GM19455 (cell line): ENCODE data around the gene PDZRN4.

ENCODE experiments used
- ATAC-seq: cut with Tn5 transposase; IDR thresholded peaks from one replicate; pipeline ENCODE4 v1.9.1; 2021; ENCODE audit not compliant: unreplicated experiment

Gene PDZRN4

DNA sequence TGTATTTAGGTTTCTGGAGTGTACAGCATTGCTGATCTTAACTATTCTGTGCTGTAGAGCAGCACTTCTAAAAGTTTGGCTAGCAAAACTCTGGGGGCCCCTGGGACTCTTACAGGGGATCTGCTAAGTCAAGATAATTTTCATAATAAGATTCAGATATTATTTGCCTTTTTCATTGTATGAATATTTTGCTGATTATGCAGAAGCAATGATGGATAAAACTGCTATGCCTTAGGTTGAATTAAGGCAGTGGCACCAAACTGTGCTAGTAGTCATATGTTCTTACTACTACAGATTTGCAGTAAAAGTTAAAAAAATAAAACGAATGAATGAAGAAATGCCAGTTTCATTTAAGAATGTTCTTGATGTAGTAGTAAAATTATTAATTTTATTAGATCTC lies 160.1 kb downstream of the PDZRN4 start:
- ATAC-seq = no peak

DNA sequence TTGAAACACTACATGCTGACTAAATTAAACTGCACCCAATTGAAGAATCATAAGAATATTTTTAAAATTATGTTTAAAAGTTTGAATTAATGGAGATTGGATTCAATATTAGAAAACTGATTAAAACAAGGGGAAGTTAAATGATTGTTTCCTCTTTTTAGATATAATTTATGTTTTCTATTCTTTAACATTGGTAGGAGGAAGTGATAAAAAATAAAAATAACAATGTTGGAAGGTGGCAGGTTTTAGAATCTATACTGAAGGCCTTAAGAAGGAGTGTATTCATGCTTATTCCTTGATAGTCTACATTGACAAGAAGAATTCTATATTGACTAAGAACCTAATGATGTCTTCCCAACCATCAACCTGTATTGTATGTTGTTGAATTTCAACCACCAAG lies 168.1 kb downstream of the PDZRN4 start:
- ATAC-seq = no peak

DNA sequence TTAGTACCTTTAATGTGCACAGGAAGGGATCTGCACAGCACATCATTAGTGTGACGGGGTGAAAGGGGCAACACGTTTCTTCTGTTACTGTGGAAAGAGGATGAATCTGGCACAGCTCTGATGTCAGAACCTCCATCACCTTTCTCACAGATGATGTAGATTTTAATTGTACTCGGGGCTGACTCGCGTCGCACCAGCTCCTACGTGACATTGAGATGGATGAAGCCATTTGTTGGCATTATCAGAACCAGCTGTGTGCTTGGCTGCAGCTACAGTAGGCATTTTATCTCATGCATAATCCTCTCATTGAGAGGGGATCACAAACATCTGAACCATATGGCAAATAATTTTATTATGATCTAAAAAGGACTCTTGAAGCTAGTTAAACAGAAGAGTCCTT lies 173.6 kb downstream of the PDZRN4 start:
- no peak for ATAC-seq

DNA sequence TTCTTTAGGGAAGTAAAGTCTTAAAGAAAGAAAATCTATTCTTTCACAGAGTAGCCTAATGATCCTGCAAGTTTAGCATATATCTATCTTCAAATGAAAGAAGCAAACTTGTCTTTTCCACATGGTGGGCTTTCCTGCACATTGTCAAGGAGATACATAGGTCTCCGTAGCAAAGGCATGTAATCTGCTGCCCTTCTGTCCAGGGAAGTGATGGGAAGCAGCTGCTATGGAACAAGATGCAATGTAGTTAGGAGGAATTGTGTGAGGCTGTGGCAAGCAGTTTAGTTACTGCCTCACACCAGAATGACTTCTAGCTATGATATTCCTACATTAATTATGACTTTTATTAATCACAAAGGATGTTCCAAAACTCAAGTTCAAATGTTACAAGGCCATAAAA lies 174.4 kb downstream of the PDZRN4 start:
- no peak for ATAC-seq

DNA sequence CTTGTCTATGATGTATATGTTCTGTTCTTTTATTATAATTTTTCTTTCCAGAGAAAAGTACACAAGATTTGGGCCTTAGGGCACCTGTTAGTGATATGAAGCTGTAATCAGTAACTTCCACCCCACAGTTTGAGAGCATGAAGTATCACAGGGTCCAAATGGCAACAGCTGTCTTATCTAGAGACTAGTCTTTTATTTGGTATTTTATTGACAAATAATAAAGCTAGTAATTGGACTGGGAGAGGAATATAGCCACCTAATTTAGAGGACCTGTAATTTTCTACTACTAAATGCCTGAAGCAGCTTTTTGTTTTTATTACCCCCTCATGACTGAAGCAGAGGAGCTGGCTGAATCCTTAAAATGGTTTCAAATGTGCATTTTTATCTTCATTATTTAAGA lies 174.8 kb downstream of the PDZRN4 start:
- no peak for ATAC-seq

DNA sequence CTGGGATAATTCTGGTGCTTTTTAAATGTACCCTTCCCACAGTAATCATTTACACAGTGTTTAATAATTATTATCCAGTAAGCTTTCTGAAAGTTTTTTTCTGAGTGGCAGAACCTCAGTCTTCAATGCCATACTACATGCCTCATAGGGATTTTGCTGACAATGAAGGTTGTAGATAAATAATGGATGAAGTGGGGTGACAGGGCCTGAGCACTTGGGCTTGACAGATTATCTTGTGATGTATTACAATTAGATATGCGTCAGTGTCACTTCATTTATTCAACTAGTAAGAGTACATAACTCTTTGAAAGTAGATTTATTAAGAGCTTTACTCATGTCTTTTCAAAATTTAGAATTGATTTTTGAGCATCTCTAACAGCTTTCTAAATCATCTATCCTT lies 176.1 kb downstream of the PDZRN4 start:
- no peak for ATAC-seq

DNA sequence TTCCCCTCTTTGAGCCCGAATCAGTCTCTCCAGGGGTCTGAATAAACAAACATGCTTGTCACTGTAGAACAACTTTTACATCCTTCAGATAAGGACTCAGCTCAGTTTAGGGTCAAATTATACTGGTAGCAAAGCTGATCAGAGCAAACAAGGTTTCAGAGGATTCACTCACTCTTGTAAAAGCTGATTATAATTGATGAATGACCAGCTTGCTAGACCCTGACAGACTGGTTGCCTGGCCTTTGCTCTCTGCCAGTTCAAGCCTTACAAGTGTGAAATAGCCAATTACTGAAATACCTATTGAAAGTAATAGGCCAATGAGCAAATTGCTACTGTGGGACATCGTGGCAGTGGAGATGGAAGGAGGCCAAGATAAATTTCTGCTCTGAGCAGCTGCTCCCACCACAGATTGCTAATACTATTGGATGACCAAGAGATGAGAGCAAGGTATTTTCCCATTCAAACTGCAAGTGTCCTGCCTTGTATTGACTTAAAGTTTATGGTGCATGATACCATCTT lies 177.6 kb downstream of the PDZRN4 start:
- no peak for ATAC-seq

DNA sequence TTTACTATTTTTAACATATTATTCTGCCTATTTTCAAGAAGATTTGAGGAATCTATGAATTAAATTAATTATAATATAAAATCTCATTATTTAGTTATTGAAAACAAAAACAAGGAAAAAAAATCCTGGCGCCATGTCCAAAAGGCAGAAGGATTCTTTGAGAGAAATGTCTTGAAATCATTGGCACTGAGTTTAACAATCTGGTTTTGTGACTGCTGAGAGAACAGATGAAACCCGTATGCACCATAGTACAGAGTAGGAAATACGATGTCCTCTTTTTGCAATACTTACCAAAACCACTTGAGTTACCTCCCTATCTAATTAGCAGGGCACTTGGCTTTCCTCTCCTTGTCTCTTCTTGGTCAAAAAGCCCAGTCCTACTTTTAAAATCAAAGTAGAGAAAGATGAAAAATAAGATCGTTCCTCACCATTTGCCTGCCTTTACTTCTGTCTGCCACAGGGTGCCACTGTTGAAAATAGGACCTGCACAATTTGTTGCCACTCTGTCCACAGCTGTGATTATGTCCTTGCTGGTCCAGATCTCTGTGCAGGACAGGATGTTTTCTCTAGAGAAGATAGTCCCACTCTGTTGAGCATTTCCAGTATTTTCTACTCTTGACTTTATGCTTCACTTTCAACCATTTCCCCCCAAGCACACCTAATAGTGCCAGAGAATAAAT lies 179.7 kb downstream of the PDZRN4 start:
- ATAC-seq = no peak

DNA sequence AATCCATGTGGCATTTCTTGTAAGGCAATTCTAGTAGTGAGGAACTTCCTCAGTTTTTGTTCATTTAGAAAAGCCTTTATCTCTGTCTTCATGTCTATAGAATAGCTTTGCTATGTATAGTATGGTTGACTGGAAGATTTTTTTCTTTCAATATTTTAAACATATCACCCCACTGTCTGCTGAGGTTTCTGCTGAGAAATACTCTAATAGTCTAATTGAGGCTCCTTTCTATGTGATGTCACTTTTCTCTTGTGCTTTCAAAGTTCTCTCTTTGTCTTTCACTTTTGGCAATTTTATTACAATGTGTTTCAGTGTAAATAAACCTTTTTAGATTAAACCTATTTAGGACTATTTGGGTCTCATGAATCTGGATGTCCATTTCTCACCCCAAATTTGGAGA lies 192.8 kb downstream of the PDZRN4 start:
- ATAC-seq = no peak

DNA sequence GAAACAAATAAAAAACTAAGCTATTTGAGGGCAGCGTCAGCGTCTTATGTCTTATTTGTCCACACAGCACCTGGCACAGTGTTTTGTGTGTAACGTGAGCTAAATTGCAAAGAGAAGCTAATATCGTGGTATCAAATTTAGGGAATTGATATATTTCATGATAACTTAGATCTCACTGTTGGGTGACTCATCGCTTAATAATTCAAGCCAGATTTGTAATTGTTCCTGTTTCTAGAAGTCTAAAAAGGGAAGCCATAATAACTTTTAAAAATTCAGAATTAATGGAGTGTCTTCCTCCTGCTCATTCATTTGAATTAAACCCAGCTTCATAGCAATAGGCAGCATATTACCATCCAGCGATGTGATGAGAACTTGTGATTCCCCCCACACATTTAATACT lies 214.7 kb downstream of the PDZRN4 start:
- ATAC-seq = no peak

DNA sequence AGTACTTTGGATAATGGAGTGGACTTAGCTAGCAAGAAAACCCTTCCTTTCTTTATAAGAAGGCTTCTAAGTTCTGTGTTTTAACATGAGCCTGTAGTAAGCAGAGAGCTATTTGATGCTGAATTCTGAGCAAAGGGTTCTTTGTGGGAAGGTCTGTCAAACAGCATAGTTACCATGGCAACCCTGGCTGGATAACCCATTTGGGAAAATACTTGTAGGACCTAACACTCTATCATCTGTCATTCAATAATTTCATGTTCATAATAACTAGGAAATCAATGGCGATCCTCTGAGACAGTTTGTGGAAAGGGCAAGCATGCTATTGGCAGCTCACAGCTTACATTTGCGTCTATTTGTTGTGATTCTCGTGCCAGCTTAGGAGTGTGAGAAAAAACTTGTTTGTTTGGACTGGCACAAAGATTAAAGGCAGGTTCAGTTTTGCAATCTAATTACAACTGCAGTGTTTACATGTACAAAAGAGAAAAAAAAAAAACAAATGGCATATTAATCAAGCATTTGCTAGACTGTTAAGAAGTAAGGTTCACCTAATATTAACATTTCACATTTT lies 219.2 kb downstream of the PDZRN4 start:
- ATAC-seq = no peak

DNA sequence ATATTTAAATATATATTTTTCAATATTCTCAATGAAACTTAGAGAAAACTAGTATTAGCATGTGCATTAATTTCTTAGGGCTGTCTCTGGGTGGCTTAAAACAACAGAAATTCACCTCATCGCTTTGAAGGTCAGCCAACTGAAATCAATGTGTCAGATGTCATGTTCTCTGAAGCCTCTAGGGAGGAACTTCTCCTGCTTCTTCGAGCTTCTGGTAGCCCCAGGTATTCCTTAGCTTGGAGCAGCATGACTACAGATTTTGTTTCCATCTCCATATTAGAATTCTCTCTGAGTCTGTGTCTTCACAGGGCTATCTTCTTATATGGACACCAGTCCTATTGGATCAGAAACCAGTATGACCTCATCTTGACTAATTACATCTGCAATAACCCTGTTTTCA lies 221.5 kb downstream of the PDZRN4 start:
- ATAC-seq = no peak

DNA sequence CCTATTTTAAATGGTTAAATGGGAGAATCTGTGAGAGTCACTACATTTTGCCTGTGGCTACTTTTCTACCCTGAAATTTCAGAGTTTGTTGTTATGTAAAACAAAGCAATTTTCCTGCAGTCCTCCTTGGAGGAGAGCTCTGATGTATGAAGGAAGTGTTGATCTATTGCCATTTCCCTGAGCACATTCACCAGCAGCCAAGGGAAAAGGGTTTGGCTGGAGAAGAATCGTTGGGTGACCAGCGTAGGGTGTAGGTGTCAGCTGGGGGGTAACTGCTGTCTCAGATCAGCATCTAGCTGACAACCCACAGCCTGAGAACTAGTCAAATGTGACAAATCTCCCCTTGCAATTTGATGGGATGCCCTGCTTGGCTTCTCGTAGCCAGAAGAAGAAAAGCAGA lies 230.5 kb downstream of the PDZRN4 start:
- no peak for ATAC-seq

DNA sequence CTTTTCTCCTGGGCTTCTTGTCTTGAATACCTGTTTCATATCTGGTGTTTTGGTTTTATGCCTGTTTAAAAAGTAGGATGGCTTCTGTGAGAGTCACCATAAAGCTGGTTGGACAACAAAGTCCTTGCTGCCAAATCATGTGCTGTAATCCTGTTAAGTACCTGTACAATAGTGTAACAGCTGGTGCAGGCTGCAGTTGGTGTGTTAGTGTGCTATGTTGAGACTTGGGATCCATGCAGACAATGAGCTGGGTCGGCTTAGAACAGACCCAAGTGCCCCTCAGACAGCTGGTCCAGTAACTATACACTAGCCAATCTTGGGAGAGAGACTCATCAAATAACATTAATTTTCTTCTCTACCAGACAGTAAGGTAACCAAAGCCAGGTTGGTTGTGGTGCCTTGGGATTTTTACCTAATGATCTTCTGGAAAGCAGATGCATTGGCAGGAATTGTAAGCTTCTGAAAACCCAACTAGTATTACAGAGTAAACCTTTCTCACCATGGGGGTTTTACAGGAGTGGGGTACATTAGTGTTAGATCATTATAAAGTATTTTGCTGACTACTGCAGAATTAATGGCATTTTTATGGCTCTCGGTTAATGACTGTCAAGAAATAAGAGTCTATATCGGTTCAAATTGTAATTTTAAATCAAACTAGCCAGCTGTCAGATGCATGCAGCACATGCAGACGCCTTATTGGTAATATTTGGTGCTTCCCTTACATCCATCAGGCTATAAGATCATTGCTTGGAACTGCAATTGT lies 231.2 kb downstream of the PDZRN4 start:
- ATAC-seq = no peak

DNA sequence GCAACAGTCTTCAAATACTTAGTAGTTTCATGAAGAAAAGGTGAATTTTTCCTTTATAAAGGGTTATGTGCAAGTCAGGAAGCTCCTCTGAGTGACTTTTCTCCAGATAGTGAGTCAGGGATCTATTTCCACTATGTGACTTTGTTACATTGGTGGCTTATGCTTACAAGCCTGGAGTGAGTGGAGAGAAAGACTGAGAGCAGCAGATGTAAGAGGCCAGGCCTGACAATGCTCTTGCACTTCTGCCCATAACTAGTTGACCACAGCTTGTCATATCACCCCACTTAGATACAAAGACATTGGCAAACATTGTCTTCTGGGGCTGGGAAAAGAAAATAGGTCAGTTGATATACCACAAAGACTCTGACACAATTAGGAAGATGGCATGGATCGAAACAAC lies 236.5 kb downstream of the PDZRN4 start:
- no peak for ATAC-seq

DNA sequence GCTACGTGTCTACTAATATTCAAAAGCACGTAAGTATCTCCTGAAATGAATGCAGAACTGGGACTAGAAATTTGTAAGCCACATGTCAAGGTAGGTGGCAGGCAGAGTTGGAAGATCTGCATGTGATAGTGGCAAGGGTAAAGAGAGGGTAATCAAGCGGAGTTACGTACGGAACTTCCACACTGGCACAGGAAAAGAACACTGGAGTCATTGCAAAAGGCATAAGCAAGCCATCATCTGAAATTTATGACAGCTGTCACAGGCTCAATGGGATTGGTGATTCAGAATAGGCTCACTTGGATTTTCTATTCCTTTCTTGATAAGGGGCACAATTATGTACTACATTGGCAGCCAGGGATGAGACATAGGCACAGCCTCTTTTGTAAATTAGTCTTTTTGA lies 245.3 kb downstream of the PDZRN4 start:
- no peak for ATAC-seq

DNA sequence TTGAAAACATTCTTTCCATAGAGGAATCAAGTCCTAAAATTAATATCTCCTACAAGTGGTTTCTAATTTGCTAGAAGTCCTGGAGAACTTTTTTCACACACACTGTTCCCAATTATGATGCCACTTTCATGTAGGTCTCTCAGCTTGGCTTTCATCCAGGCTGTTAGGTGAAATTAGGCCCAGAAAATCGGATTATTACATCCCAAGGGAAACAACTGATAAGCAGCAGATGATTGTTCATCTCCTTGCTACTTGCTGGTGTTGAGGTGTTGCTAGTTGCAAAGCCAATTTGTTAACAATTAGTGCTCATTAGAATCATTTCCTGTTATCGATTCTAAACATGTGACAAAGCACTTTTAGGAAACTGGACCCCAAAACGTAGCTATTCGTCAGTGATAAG lies 248.0 kb downstream of the PDZRN4 start:
- no peak for ATAC-seq

DNA sequence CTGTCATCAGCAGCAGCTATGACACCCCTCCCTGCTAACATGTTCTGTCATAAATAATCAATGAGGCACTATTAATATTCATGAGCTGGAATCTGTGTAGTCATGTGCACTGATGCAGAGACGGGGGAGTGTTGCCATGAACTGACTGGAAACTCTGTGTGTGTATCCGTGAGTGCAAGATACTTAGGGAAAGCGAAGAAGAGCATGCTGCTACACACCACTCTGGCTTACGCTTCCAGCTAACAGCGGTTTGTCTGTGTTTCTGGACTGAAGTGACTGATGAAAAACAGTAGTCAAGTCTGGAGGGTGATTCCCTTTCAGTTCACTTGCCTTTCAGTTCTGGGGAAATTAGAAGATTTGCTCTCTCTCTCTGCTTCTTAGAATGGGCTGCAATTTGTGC lies 249.4 kb downstream of the PDZRN4 start:
- ATAC-seq = no peak

DNA sequence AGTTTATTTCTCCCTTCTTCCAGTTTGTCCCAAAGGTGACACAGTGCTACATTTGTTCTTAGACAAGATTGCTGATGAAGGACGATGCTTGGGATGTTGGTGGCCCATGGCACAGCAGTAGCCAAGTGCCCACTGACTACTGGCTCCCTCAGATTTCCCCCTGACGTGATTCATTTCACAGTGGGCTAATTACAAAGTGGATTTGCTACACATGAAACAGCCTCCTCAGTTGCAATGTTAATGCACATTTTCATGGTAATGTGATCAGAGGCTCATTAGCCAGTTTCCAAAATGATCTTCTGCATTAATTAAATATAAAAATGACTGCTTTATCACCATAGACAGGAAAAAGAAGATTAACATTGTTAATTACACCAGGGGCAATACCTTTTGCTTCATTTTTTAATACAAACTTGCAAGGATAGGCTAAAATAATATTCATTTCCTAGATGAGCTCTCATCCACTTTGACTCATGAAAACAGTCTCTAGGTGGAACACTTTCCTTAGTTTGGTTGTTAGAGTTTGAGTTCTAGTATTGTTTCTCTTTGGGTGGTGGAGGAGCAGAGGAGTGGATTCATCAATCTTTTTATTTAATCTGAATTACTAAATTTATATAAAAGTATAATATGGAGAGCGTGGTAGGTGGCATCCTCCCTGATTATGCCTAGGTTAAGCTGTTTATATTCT lies 250.9 kb downstream of the PDZRN4 start:
- no peak for ATAC-seq

DNA sequence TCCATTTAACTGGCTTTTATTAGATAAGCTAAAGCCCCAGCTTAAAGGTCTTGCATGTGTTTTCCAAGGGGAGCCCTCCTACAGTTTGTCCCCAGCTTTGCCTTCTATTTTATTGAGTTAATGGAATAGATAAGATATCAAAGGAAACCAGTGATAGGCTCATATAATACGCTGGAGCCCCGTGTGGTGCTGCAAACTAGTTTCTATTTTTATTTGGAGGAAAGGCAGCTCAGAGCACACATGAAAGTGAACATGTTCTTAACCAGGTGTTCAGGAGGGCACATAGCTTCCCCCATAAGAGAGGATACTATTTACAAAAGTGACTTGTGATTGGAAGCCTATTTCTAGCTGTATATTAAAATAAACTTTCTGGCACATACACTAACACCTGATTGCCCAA lies 251.7 kb downstream of the PDZRN4 start:
- no peak for ATAC-seq

DNA sequence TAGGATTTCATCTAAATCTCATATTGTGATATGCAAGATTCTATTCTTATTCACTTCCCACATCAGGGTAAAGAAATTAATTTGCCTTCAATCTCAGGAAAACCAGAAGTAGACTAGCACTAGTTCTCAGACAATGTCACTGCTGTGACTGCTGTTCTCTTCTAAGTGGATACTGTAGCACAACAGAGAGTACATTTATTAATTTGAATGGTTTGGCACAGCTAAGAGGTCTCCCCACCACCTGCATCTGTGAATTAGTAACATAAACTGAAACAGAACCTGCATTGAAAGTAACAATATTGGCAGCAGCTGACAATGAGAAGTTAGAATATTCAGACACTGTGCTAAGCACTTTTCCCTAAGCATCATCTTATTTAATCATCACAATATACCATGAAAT lies 253.1 kb downstream of the PDZRN4 start:
- ATAC-seq = no peak

DNA sequence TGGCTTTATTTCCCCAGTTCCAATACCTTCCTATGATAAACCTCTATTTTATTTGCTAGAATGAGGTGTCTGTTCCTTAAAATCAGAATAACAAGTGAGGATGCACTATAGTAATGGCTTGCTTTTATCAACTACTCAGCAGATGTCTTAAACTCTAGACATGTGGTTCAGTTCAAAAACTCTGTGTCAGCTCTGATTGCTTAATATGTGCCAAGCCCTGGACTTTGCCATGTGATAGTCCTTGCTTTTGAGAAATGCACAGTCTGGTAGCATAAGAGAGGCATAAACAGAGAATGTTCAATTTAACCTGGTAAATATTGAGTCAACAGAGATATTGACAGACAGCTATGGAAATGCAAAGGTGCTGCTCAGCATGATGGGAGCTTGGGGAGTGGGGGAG lies 254.8 kb downstream of the PDZRN4 start:
- ATAC-seq = no peak
